GM12801 (cell line): ENCODE data around the gene ABCG1.

Experiments
- TF ChIP-seq, protein P1 (sequence below): IDR thresholded peaks from one replicate; pipeline ENCODE4 v1.5.1; 2011; ENCODE audit warnings: control low read depth; ENCODE audit not compliant: insufficient read length; ENCODE audit errors: extremely low read depth

ABCG1 gene

DNA sequence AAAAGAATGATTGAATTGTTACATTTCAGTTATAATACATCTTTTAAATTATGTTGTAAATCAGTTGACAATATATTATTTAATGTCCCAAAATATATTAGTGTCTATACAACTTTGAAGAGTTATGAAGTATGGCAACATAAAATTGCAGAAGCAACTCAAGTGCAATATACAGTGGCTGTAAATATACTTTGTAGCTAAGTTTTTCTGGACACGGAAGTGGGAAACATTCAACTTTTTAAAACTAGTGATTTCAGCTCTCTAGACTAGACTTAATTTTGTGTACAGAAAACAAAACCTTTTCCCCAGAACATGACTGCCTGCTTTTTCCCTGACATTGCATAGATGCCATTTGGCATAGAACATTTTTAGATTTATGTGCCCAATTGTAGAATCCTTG is 29.5 kb upstream of the ABCG1 start:
- TF ChIP-seq, protein P1, sequence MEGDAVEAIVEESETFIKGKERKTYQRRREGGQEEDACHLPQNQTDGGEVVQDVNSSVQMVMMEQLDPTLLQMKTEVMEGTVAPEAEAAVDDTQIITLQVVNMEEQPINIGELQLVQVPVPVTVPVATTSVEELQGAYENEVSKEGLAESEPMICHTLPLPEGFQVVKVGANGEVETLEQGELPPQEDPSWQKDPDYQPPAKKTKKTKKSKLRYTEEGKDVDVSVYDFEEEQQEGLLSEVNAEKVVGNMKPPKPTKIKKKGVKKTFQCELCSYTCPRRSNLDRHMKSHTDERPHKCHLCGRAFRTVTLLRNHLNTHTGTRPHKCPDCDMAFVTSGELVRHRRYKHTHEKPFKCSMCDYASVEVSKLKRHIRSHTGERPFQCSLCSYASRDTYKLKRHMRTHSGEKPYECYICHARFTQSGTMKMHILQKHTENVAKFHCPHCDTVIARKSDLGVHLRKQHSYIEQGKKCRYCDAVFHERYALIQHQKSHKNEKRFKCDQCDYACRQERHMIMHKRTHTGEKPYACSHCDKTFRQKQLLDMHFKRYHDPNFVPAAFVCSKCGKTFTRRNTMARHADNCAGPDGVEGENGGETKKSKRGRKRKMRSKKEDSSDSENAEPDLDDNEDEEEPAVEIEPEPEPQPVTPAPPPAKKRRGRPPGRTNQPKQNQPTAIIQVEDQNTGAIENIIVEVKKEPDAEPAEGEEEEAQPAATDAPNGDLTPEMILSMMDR, result no peak

DNA sequence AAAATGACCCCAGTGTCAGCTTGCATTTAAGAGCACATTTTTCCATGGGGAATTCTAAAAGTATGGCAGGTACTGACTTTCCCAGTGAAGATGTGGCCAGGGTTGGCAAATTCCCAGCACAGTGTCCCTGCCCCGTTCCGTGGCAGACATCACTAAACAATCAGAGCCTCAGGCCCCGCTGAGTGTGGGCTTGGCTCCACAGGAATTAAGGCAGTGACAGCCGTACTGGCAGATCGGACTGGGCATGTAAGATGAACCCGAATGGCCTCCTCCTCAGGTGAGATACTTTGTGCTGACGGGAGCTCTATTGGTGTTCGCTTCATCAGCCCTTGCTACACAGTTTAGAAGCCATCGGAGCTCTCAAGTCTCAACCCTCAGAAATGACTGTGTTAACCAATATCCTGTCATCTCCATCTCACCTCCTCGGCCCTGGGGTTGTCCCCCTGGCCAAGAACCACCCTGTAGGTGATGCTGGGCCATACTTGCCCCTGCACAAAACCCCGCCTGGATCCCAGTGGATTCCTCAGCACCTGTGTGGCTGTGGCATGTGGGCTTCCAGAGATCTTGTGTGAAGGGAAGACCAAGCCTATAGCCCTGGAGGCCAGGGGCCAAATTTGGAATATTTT is 29.0 kb upstream of the ABCG1 start:
- TF ChIP-seq, protein P1, result no peak

DNA sequence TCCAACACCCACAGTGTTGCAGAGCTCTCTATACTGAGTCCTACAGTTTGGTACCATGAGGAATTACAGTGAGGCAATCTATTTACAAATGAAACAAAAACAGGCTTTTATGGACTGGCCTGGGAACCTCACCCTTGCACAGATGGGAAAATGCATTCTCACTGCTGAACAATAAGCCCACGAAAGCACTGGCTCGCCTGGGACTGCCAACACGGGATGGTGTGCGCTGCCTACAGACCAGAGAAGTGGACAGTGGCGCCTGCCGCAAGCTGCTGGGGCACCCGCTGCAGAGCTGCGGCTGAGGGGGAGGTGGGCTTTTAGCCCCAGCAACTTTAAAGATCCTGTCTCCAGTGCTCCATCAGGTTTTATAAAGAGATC is 28.5 kb upstream of the ABCG1 start:
- TF ChIP-seq, protein P1, result no peak

DNA sequence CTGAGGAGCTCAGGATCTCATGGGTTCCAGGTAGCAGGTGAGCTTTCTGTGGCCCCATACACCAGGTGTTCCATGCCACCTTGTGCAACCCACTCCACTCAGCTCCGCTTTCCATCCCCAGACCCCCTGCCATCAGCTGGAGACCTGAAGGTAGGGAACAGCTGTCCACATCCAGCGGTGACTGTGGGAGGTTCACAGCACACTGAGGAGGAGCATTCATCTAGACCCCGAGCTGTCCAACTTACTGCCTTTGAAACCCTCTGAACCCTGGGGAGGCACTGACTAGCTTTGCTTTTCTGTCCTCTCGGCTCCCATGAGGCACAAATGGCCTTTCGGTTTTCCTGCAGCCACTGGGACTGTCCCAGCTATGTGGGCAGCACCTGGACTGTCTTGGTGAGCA is 27.9 kb upstream of the ABCG1 start:
- TF ChIP-seq, protein P1, result no peak

DNA sequence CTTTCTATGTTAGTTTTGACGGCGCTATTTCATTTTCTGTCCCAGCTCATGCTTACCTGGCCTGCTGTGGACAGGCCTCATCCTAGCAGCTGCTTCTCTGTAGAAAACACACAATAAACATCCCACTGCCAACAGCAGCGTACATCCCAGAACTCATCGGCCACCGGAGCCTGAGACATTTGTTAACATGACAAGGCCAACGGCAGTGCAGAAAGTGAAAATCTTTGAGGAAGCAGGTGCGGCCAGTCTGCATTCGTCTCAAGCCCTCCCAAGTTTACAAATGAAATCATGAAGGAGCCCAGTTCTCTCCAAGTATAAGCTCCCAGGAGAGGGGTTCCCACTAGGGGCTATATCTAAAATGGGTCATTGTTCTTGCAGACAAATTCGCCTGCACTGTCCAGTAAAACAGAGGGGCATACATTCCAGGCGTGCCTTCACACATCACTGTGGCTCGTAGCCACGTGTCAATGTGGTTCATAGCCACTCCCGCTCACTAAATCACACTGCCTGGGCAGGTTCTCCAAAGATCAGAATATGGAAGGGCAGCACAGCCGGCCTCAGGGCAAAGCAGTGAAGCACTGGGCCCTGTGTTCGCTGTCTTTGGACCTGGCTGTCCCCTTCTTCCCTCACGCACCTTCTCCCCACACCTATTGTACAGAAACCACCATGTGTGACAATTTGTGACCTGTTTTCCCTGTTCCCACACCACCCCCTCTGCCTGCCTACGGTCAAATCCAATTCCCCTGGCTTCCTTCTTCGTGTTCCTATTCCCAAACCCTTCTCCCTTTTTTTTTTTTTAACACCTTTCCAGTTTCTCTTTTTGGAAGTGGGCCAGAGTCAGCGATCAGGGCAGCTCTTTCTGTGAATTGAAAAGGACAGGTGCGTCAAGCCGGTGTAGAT is 27.0 kb upstream of the ABCG1 start:
- TF ChIP-seq, protein P1, result no peak

DNA sequence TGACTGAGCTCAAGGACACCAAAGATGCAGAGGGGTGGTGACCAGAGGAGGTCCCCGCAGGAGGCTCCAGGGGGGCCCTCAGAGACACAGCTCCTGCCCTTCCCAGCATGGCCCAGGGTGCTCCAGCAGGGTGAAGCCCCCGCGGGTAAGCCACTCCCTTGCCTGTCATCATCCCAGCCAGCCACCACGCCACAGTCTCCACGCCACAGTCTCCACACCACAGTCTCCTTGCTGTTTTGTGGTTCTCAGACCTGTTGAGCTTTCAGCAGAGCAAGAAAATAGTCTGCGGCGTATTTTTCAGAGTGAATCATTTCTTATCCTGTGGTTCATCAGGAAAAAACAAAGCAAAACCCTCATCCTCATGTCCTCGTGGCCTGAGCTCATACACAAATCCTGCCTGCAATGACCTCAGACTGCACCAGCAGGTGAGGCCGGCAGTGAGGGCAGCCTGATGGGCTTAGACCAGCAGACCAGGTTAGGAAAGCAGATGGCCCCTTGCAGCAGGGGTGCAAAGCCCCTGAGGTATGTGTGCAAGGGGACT is 25.7 kb upstream of the ABCG1 start:
- TF ChIP-seq, protein P1, result no peak

DNA sequence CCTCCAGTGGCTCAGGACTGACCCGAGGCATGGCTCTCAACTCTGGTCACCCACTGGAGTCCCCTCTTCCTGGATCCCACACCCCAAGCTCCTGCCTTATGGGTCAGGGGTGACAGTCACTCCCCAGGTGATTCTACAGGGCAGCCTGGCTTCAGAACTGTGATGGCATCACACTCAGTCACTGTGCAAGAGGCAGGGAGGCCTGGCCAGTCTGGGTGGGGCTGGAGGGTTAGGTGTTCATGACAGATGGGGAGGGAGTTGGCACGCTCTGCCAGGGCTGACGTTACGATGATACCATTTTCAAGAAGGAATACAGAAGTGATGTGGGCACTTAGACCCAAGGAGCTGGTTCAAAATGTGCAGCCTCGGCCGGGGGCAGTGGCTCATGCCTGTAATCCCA is 25.2 kb upstream of the ABCG1 start:
- TF ChIP-seq, protein P1, result no peak
